GM21526 (cell line): ENCODE data around the gene BANP.
"Not testable (repeated sequence)": the region's sequence is repeated elsewhere in the genome, so short reads cannot be mapped to it uniquely, and the experiment has no call there.

Source experiments
- ATAC-seq: cut with Tn5 transposase; IDR thresholded peaks from one replicate; pipeline ENCODE4 v1.9.1; 2021; ENCODE audit warnings: moderate library complexity; ENCODE audit not compliant: unreplicated experiment, low FRiP score

Gene BANP

DNA sequence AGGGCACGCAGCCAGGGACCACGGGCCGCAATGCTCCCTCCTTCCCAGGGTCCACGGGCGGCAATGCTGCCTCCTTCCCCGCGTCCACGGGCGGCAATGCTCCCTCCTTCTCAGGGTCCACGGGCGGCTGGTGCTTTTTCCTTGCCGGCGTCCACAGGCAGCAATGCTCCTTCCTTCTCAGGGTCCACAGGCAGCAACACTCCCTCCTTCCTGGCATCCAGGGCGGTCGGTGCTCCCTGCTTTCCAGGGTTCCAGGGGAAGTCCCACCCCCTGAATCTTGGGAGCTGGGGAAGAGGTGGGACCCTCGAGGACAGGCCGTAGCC is 143.0 kb downstream of the BANP start:
- ATAC-seq = not testable (repeated sequence)

DNA sequence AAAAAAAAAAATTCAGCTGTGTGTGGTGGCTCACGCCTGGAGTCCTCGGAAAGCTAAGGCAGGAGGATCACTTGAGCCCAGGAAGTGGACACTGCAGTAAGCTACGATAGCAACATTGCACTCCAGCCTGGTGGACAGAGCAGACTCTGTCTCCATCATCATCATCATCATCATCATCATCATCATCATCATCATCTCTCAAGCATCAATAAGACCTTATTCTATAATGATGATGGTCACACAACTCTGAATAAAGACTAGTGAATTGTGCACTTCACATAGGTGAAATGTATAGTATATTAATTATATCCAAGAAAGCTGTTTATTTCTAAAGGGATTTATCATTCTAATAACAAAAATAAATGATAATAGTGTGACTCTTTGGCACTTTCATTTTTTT is 143.7 kb downstream of the BANP start:
- not testable (repeated sequence) for ATAC-seq

- ATAC-seq = not testable (repeated sequence)
Measured at GRCh38 chr16:88096659-88097058, 145.4 kb downstream of the BANP start.

- ATAC-seq = not testable (repeated sequence)
Measured at GRCh38 chr16:88098731-88099562, 147.7 kb downstream of the BANP start.

- ATAC-seq = no peak
Measured at GRCh38 chr16:88099563-88099890, 148.3 kb downstream of the BANP start.

DNA sequence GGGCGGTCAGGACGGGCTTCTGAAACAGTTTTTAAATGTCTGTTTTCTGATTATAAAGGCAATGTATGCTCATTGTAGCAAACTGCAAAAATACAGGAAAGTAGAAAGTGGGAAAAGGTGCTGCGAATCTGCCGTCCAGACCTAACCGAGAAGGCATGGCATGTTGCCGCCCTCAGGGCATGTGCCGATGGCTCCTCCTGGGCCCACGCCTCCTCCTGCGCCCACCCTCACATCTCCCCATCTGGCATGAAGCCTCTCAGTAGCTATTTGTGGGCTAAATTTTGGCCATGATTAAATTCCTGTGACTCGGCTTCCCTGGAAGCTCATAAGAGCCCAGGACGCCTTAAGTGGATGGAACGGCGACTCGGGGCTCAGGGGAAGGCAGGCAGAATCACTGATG is 148.7 kb downstream of the BANP start:
- ATAC-seq = not testable (repeated sequence)

DNA sequence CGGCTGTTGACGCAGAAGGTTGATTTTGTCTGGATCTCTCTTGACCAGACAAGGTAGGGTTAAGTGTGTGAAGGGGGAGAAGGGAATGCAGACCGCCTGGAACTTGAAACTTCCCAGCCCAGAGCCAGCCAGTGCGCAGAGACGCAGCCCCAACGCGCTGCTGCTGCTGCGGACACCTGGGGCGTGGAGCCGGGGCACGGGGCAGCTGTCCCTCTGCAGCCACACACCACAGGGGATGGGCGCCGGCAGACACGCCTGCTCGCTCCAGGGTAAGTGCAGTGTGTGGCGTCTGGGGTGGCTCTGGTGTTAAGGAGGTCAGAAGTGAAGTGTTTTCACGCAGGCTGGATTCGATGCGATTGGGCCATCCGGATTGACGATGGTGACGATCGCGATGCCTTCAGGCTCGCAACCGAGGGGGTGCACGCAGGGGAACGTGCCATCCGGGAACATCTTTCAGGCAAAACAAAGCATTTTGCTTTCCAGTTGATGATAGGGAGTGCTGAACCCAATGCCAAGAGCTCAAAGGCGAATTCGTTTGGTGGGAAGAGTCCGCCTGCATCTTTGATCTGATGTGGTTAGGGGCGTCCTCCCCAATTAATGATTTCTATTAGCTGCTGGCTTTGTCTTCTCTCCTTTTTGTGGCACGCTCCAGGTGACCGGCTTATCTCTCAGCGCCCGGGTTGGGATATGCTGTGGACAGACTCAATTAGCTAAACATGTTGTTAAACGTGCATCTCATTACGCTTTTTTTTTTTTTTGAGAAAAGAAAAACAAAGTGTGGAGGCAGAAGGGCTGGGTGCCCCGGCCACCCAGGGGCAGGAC is 149.8 kb downstream of the BANP start:
- not testable (repeated sequence) for ATAC-seq

DNA sequence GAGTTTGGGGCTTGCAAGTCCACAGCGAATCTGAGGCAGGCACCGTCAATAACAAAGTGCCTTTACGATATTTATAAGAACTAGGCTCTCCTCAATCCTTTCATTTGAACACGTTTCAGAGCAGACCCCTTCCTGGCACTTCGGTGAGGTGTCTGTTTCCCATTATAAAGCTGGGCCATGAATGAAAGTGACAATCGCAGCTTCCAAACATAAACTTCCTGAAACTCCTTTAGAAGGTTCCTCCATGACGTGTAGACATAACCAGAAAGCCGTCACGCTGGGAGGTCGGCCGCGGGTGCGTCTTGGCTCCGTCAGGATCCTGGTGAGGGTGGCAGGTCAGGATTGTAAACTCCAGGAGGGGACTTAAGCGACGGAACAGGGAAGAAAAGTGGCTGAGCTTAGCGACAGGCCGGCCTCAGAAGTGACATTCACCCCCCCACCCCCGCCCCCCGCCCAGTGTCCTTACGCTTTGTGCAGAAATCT is 150.4 kb downstream of the BANP start:
- not testable (repeated sequence) for ATAC-seq

DNA sequence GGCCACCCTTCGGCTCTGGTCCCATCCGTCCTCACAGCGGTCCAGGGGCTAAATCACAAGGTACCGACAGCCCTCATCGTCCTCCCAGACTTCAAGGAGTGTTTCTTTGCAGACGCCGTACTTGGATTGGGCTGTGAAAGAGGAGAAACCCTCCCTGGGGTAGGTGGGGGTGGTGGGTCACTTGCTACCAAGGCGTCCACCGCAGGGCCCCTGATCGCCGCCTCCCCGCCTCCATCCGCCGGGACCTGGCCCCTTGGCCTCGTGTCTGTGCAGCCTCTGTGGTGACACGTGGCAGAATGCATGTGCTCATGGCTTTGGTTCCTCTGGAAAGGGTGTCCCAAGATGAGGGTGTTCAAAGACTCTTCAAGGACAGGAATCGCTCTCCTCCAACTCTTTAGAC is 151.4 kb downstream of the BANP start:
- no peak for ATAC-seq

GRCh38 chr16:88103011-88103410 is 151.8 kb downstream of the BANP start:
- no peak for ATAC-seq

- no peak for ATAC-seq
Measured at GRCh38 chr16:88103581-88104188, 152.5 kb downstream of the BANP start.

GRCh38 chr16:88104363-88104762 is 153.1 kb downstream of the BANP start:
- not testable (repeated sequence) for ATAC-seq

GRCh38 chr16:88105574-88106140 is 154.4 kb downstream of the BANP start:
- not testable (repeated sequence) for ATAC-seq

GRCh38 chr16:88106566-88106965 is 155.3 kb downstream of the BANP start:
- not testable (repeated sequence) for ATAC-seq

DNA sequence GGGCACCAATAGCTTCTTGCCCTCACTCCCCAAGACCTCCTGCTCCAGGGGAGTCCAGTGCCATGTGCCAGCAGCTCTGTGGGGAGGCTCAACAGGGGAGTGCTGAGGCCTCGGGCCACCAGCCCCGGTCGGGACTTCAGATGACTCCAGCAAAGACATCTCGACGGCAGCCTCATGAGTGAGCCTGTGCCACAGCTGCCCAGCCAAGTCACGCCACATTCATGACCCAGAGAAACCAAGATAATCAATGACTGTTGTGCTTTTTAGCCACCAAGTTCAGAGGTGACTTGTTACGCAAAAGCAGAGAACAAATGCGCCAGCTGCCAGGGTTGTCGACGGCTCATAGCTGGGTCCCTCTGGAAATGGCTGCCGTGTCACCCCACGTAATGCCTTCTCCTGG is 157.5 kb downstream of the BANP start:
- no peak for ATAC-seq

DNA sequence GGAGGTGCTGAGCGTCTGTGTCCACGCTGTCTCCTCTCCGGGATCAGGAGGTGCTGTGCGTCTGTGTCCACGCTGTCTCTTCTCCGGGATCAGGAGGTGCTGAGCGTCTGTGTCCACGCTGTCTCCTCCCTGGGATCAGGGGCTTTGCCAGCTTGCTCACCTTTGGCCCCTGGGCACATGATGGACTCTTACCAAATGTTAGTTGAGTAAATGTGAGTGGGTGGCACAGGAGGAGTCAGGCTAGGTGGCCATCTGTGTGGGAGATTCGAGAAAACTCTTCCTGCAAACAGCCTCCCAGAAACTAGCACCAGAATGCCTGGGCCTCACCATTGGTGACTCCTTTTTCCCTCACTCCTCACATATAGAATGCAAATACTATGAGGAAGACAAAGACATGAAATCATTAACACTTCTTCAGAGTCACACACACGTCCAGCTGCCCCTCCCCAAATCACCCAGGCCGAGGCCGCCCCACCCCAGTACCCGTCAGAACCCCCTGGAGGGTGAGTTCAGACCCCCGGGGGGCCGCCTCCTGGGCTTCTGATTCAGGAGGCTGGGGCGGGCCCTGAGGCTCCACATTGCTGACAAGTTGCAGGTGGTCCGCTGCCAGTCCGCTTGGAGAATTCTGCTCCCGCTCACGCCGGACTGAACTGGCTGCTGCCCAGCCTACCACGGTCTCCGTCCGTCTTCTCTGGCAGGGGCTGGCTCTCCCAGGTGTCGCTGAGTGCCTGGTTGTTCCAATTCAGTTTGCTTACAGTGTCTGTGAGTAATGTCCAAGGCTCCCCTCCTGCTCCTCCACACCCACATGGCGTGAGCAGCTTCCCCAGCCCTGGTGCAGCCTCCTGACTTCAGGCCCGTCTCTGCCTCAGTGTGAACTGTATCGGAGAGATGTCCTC is 158.7 kb downstream of the BANP start:
- not testable (repeated sequence) for ATAC-seq

GRCh38 chr16:88110875-88111494 is 159.8 kb downstream of the BANP start:
- ATAC-seq = not testable (repeated sequence)

DNA sequence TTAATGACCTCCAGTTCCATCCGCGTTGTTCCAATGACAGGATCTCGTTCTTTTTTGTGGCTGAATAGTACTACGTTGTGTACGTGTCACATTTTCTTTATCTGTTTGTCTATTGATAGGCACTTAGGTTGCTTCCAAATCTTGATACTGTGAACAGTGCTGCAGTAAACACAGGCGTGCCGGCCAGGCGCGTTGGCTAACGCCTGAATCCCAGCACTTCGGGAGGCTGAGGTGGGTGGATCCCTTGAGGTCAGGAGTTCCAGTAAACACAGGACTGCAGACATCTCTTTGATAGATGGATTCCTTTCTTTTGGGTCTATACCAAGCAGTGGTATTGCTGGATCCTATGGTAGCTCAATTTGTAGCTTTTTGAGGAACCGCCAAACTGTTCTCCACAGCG is 160.7 kb downstream of the BANP start:
- ATAC-seq = not testable (repeated sequence)

DNA sequence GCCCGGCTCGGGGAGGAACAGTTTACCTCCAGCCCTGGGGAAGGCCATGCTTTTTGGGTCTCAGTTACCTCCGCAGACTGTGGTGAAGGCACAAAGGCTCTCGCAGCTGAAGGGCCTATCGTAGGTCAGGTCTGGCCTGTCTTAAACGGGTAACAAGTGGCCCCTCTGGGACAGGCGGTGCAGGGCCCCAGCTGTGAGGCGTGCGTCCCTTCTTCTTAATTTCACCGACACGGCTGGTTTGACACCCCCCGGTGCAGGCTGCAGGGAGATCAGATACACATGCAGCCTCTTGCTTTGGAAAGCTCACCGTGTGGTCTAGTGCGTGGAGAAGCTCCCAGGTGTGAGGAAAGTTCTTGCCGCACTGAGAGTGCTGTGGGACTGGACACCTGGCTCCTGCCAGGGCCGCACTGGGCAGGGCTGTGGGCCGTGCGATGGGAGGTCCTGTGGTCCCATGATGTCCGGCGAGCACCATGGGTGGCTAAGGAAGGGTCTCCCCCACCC is 162.4 kb downstream of the BANP start:
- ATAC-seq = no peak
